GM12878 (cell line): ENCODE measurements around the gene GIT1. TPM values are rescaled to one million over a fixed set of nuclear protein-coding genes. Genes with fewer than 3 reads are reported as not detected.

Experiments used
- CREB1 ChIP-seq: IDR thresholded peaks from 2 replicates; pipeline ENCODE4 v1.6.1; 2012; ENCODE audit warnings: low read depth, mild to moderate bottlenecking, inconsistent platforms
- CTCF ChIP-seq, 3 experiments: IDR thresholded peaks in 2 of 3; conservative IDR thresholded peaks in 1 of 3; 2 replicates each; pipeline ENCODE4 v1.5.1; 2011; ENCODE audit warnings: low read depth in 3 of 3, low read length in 3 of 3, mild to moderate bottlenecking in 3 of 3, control low read depth in 2 of 3, moderate library complexity in 2 of 3, inconsistent platforms in 1 of 3, mixed read lengths in 1 of 3; ENCODE audit not compliant: control insufficient read depth in 2 of 3, insufficient read depth in 1 of 3; ENCODE audit errors: extremely low read depth in 1 of 3
- CUX1 ChIP-seq: IDR thresholded peaks from 2 replicates; pipeline ENCODE4 v1.6.1; 2012; ENCODE audit warnings: improper control_type of control experiment, low read depth, low read length; ENCODE audit not compliant: insufficient replicate concordance
- IKZF1 ChIP-seq: fragments of 450-650 bp; conservative IDR thresholded peaks from 2 replicates; pipeline ENCODE4 v1.6.1; 2017; ENCODE audit warnings: antibody characterized with exemption, mild to moderate bottlenecking
- KLF5 ChIP-seq: fragments of 450-650 bp; IDR thresholded peaks from 2 replicates; pipeline ENCODE4 v1.6.1; 2014; ENCODE audit warnings: mild to moderate bottlenecking; ENCODE audit not compliant: partially characterized antibody
- LARP7 ChIP-seq: fragments of 450-650 bp; IDR thresholded peaks from 2 replicates; pipeline ENCODE4 v1.6.1; 2017; ENCODE audit warnings: mild to moderate bottlenecking
- NFXL1 ChIP-seq: fragments of 450-650 bp; IDR thresholded peaks from 2 replicates; pipeline ENCODE4 v1.6.1; 2017; ENCODE audit warnings: antibody characterized with exemption, mild to moderate bottlenecking, borderline replicate concordance
- PAX5 ChIP-seq: IDR thresholded peaks from 2 replicates; pipeline ENCODE4 v1.6.1; 2011; ENCODE audit warnings: low read depth, low read length, borderline replicate concordance
- PAX8 ChIP-seq: fragments of 450-650 bp; IDR thresholded peaks from 2 replicates; pipeline ENCODE4 v1.6.1; 2017; ENCODE audit warnings: mild to moderate bottlenecking, moderate library complexity
- TCF12 ChIP-seq: IDR thresholded peaks from 2 replicates; pipeline ENCODE4 v1.6.1; 2011; ENCODE audit warnings: low read depth, mild to moderate bottlenecking, low read length
- TCF7 ChIP-seq: IDR thresholded peaks from 2 replicates; pipeline ENCODE4 v1.6.1; 2014; ENCODE audit warnings: antibody characterized with exemption, borderline replicate concordance
- USF2 ChIP-seq: IDR thresholded peaks from 2 replicates; pipeline ENCODE4 v1.6.1; 2011; ENCODE audit warnings: low read depth, low read length, improper control_type of control experiment, borderline replicate concordance
- ZBTB4 ChIP-seq: fragments of 450-650 bp; formaldehyde crosslinking; IDR thresholded peaks from 2 replicates; pipeline ENCODE4 v1.4.0; 2022; ENCODE audit warnings: mild to moderate bottlenecking, moderate library complexity
- ZNF274 ChIP-seq: IDR thresholded peaks from one replicate; pipeline ENCODE4 v1.8.0; 2011; ENCODE audit not compliant: insufficient read length, insufficient read depth
- polyA plus RNA-seq, 11 experiments: library from polyadenylated mRNA; depleted of rRNA in 4 of 11; unstranded in 6 of 11; stranded (reverse) in 5 of 11; fragments of >200 nt; fragmentation: Nextera tagmentation in 4 of 11; fragmentation: Illumina TruSeq in 1 of 11; extraction: Ambion mirVana in 4 of 11; extraction: Trizol in 1 of 11; gene quantifications; 1 replicate in 1 of 11; 2 replicates in 10 of 11; pipeline versions ENCODE4 v1.2.1 to v1.2.3, GENCODE V29; 2011 to 2016; ENCODE audit warnings: inconsistent platforms in 2 of 11, missing spikeins in 2 of 11, low read depth in 1 of 11
- total RNA-seq, 4 experiments: library from RNA; depleted of rRNA in 3 of 4; stranded (reverse); fragments of >200 nt in 3 of 4; fragmentation: Illumina TruSeq in 1 of 4; extraction: Trizol in 1 of 4; gene quantifications; 2 replicates each; pipeline versions ENCODE4 v1.2.1 to v1.2.3, GENCODE V29; 2013 to 2021
- TF ChIP-seq, protein P1 (sequence below): fragments of 450-650 bp; IDR thresholded peaks from 2 replicates; pipeline ENCODE4 v1.6.1; 2016; ENCODE audit warnings: mild to moderate bottlenecking
- TF ChIP-seq, protein P2 (sequence below): IDR thresholded peaks from 2 replicates; pipeline ENCODE4 v1.6.1; 2011; ENCODE audit warnings: borderline replicate concordance, low read depth, mild to moderate bottlenecking, moderate library complexity, low read length; ENCODE audit not compliant: insufficient read depth, poor library complexity, severe bottlenecking

Gene GIT1
- total and polyA plus RNA-seq, 10 of the 15 experiments (the other 5 are each of a cell fraction or from before 2014, with no cell fraction given): 0.24 to 45.3 (median 20.9) TPM

GRCh38 chr17:29613352-29613837 lies 23.9 kb upstream of the GIT1 start (continued):
- TF ChIP-seq ZBTB4 (CRISPR knock-in tag): no peak
- peak; percentile 52; the same call in 1 of the 2 replicates for TF ChIP-seq CREB1
- TF ChIP-seq LARP7: 0 out of 2 replicates have a peak, but pooled peaks have one; percentile 45
- TF ChIP-seq TCF7: no peak
- TF ChIP-seq, protein P1, sequence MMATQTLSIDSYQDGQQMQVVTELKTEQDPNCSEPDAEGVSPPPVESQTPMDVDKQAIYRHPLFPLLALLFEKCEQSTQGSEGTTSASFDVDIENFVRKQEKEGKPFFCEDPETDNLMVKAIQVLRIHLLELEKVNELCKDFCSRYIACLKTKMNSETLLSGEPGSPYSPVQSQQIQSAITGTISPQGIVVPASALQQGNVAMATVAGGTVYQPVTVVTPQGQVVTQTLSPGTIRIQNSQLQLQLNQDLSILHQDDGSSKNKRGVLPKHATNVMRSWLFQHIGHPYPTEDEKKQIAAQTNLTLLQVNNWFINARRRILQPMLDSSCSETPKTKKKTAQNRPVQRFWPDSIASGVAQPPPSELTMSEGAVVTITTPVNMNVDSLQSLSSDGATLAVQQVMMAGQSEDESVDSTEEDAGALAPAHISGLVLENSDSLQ: no peak
- TF ChIP-seq IKZF1: peak; percentile 62
- no peak for TF ChIP-seq NFXL1
- TF ChIP-seq TCF12: no peak
- TF ChIP-seq KLF5: no peak
- peak; percentile 77 to 90 (median 82); a peak in 5 of 6 replicates for TF ChIP-seq CTCF (IDR thresholded peaks at IDR 0.05 in 2 of 3, conservative IDR thresholded peaks at IDR 0.05 in 1 of 3; ENCODE audit: control insufficient read depth in 2 of 3, extremely low read depth in 1 of 3, insufficient read depth in 1 of 3, low read depth in 3 of 3, low read length in 3 of 3)
- TF ChIP-seq PAX8: no peak
- peak; percentile 82 for TF ChIP-seq PAX5
- TF ChIP-seq ZNF274: no peak
- TF ChIP-seq, protein P2, sequence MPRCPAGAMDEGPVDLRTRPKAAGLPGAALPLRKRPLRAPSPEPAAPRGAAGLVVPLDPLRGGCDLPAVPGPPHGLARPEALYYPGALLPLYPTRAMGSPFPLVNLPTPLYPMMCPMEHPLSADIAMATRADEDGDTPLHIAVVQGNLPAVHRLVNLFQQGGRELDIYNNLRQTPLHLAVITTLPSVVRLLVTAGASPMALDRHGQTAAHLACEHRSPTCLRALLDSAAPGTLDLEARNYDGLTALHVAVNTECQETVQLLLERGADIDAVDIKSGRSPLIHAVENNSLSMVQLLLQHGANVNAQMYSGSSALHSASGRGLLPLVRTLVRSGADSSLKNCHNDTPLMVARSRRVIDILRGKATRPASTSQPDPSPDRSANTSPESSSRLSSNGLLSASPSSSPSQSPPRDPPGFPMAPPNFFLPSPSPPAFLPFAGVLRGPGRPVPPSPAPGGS: no peak
- no peak for TF ChIP-seq CUX1
- TF ChIP-seq USF2: no peak
